NCI-H1105 (cell line): ENCODE data around the gene CCAR1.
A peak's percentile ranks its signal among the peaks of the same experiment; 100 is the strongest.
"Not testable (repeated sequence)": the region's sequence is repeated elsewhere in the genome, so short reads cannot be mapped to it uniquely, and the experiment has no call there.

Experiments used
- DNase-seq: peaks from one replicate; lab custom pipeline; 2025; lab: John Stamatoyannopoulos, UW

The CCAR1 gene

GRCh38 chr10:68756766-68757165 is 35.7 kb downstream of the CCAR1 start:
- no peak for DNase-seq

- DNase-seq: no peak
Measured at GRCh38 chr10:68759223-68759863, 38.3 kb downstream of the CCAR1 start.

GRCh38 chr10:68759967-68760366 is 38.9 kb downstream of the CCAR1 start:
- no peak for DNase-seq

GRCh38 chr10:68767407-68767806 is 46.4 kb downstream of the CCAR1 start:
- DNase-seq: not testable (repeated sequence)

- DNase-seq: no peak
Measured at GRCh38 chr10:68781613-68782574, 60.9 kb downstream of the CCAR1 start.

- DNase-seq: no peak
Measured at GRCh38 chr10:68784476-68784875, 63.4 kb downstream of the CCAR1 start.

GRCh38 chr10:68787813-68788212 is 66.8 kb downstream of the CCAR1 start:
- no peak for DNase-seq

GRCh38 chr10:68790476-68790875 is 69.4 kb downstream of the CCAR1 start:
- no peak for DNase-seq

- no peak for DNase-seq
Measured at GRCh38 chr10:68792115-68792514, 71.1 kb downstream of the CCAR1 start.

- no peak for DNase-seq
Measured at GRCh38 chr10:68795886-68796532, 75.0 kb downstream of the CCAR1 start.

GRCh38 chr10:68796605-68797004 is 75.6 kb downstream of the CCAR1 start:
- DNase-seq: no peak

- no peak for DNase-seq
Measured at GRCh38 chr10:68800211-68800610, 79.2 kb downstream of the CCAR1 start.

GRCh38 chr10:68804692-68805091 is 83.7 kb downstream of the CCAR1 start:
- no peak for DNase-seq

- not testable (repeated sequence) for DNase-seq
Measured at GRCh38 chr10:68810830-68811229, 89.8 kb downstream of the CCAR1 start.

GRCh38 chr10:68811314-68812009 is 90.4 kb downstream of the CCAR1 start:
- no peak for DNase-seq

GRCh38 chr10:68812420-68812819 is 91.4 kb downstream of the CCAR1 start:
- no peak for DNase-seq

- DNase-seq: no peak
Measured at GRCh38 chr10:68813559-68813958, 92.5 kb downstream of the CCAR1 start.

GRCh38 chr10:68816796-68817412 is 95.9 kb downstream of the CCAR1 start:
- no peak for DNase-seq

- DNase-seq: not testable (repeated sequence)
Measured at GRCh38 chr10:68820359-68820758, 99.3 kb downstream of the CCAR1 start.

GRCh38 chr10:68822626-68823025 is 101.6 kb downstream of the CCAR1 start:
- DNase-seq: not testable (repeated sequence)

GRCh38 chr10:68826764-68827591 is 105.9 kb downstream of the CCAR1 start, which contains the start of gene STOX1:
Gene STOX1 (plus strand): TSS chr10:68827531. CDS start chr10:68827624, 93 bp downstream.
- peak; percentile 38 for DNase-seq
